Measurements from ENCODE around the gene GRK3. TPM values are rescaled to one million over a fixed set of nuclear protein-coding genes. Genes with fewer than 3 reads are reported as not detected.
"Not testable (repeated sequence)": the region's sequence is repeated elsewhere in the genome, so short reads cannot be mapped to it uniquely, and the experiment has no call there.

Gene GRK3
- total RNA-seq, 2 experiments from 2014 or later: 34.1 to 43.3 TPM

DNA sequence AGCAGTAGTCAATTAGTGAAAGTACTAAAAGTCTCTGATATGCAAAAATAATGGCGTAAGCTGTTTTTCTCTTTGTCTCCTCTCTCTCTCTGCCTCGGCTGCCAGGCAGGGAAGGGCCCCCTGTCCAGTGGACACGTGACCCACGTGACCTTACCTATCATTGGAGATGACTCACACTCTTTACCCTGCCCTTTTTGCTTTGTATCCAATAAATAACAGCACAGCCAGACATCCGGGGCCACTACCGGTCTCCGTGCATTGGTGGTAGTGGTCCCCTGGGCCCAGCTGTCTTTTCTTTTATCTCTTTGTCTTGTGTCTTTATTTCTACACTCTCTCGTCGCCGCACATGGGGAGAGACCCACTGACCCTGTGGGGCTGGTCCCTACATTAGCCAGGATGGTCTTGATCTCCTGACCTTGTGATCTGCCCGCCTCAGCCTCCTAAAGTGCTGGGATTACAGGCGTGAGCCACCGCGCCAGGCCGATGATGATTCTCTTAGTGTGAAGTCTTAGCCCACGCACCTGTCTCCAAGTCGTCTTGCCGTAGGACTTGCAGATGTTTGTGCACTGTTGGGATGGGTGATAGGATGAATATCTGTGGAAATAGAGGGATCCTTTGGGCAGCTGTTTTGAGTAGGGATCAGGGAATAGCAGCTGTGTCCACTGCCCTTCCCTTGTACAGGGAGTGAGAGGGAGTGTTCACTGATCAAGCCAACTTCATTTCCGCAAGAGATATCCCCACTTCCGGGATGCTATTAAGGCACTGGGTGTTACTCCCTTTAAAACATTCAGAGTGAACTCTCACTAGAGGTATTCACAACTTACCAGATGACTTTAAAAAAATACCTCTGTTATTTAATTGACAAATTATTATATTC, 61.5 kb downstream of the GRK3 start:
- H3K27ac Mint-ChIP-seq; H3K27me3 Mint-ChIP-seq; ATAC-seq; CTCF ChIA-PET; DNase-seq; H3K4me3 Mint-ChIP-seq; H3K9me3 Mint-ChIP-seq (ENCODE audit: low read depth): not testable (repeated sequence)
- Mint-ChIP-seq H3K4me1 (peaks cover 40% of the 10 kb centered on the region), H3K36me3 (peaks cover 13% of the 10 kb centered on the region)

GRCh38 chr22:25626624-25626990, 62.1 kb downstream of the GRK3 start:
- Mint-ChIP-seq H3K36me3 (peaks cover 13% of the 10 kb centered on the region), H3K4me1 (peaks cover 35% of the 10 kb centered on the region), H3K4me3 (no peak overlapping the region), H3K9me3 (ENCODE audit: low read depth) (no peaks in the 10 kb centered on the region), H3K27ac (no peak overlapping the region), H3K27me3 (no peaks in the 10 kb centered on the region)
- DNase-seq (no peak), ATAC-seq (no peak)
- CTCF ChIA-PET: no interaction called here

GRCh38 chr22:25627271-25627852, 62.9 kb downstream of the GRK3 start:
- Mint-ChIP-seq H3K36me3 (peaks cover 13% of the 10 kb centered on the region), H3K9me3 (ENCODE audit: low read depth) (no peaks in the 10 kb centered on the region), H3K27me3 (no peaks in the 10 kb centered on the region), H3K4me3 (no peak overlapping the region), H3K4me1 (peaks cover 28% of the 10 kb centered on the region), H3K27ac (no peak overlapping the region)
- ATAC-seq: no peak
- CTCF ChIA-PET: interaction anchor here (0.8 kb wide), 1 partner anchor 19 kb away, joined by 3 read pairs; no protein-coding TSS in a partner anchor
- no peak for DNase-seq

DNA sequence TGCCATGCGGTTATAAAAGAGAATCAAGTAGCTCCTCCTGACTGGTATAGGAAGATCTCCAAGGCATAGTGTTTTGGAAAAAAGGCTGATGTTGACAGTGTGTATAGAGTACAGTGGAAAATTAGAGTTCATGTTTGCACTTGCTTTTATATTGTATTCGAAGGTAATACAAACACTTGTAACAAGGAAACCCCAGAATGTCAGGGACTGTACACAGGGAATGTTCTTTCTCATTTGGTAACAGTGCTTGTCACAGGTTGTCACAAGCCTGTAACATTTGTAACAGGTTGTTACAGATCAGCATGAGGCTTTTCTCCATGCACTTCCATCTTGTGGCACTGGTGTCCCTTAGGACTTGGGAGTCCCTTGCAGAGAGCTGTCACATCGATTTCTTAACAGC, 64.0 kb downstream of the GRK3 start:
- H3K4me1 Mint-ChIP-seq: peaks cover 16% of the 10 kb centered on the region
- no peak overlapping the region for H3K4me3 Mint-ChIP-seq
- no peaks in the 10 kb centered on the region for H3K9me3 Mint-ChIP-seq (ENCODE audit: low read depth)
- no peak overlapping the region for H3K27ac Mint-ChIP-seq
- H3K27me3 Mint-ChIP-seq: no peaks in the 10 kb centered on the region
- DNase-seq (no peak), ATAC-seq (no peak)
- peaks cover 9% of the 10 kb centered on the region for H3K36me3 Mint-ChIP-seq
- CTCF ChIA-PET: no interaction called here

- no peak overlapping the region for H3K27ac Mint-ChIP-seq
- peaks cover 5% of the 10 kb centered on the region for H3K36me3 Mint-ChIP-seq
- DNase-seq (no peak), ATAC-seq (no peak)
- H3K4me1 Mint-ChIP-seq: peaks cover 7% of the 10 kb centered on the region
- H3K9me3 Mint-ChIP-seq (ENCODE audit: low read depth): no peaks in the 10 kb centered on the region
- H3K4me3 Mint-ChIP-seq: no peak overlapping the region
- CTCF ChIA-PET: no interaction called here
- no peaks in the 10 kb centered on the region for H3K27me3 Mint-ChIP-seq
Observed at GRCh38 chr22:25629613-25630012, 65.1 kb downstream of the GRK3 start.

GRCh38 chr22:25630447-25630846, 66.0 kb downstream of the GRK3 start:
- Mint-ChIP-seq H3K9me3 (ENCODE audit: low read depth) (no peaks in the 10 kb centered on the region), H3K36me3 (peaks cover 5% of the 10 kb centered on the region), H3K27ac (no peak overlapping the region), H3K4me3 (no peak overlapping the region), H3K4me1 (peaks cover 7% of the 10 kb centered on the region), H3K27me3 (no peaks in the 10 kb centered on the region)
- DNase-seq: no peak
- ATAC-seq: no peak
- CTCF ChIA-PET: no interaction called here

GRCh38 chr22:25636323-25636722, 71.8 kb downstream of the GRK3 start:
- Mint-ChIP-seq H3K4me1 (peaks cover 2% of the 10 kb centered on the region), H3K27me3 (no peaks in the 10 kb centered on the region), H3K36me3 (peaks cover 32% of the 10 kb centered on the region), H3K9me3 (ENCODE audit: low read depth) (peaks cover 2% of the 10 kb centered on the region), H3K4me3 (no peak overlapping the region), H3K27ac (no peak overlapping the region)
- DNase-seq (no peak), ATAC-seq (no peak)
- CTCF ChIA-PET: interaction anchor here (0.9 kb wide), 1 partner anchor 49 kb away, joined by 5 read pairs; no protein-coding TSS in a partner anchor

- CTCF ChIA-PET: interaction anchor here (0.5 kb wide), 1 partner anchor 84 kb away, joined by 3 read pairs; no protein-coding TSS in a partner anchor
- H3K4me3 Mint-ChIP-seq: no peak overlapping the region
- no peaks in the 10 kb centered on the region for H3K27me3 Mint-ChIP-seq
- H3K36me3 Mint-ChIP-seq: peaks cover 39% of the 10 kb centered on the region
- peaks cover 10% of the 10 kb centered on the region for H3K4me1 Mint-ChIP-seq
- no peak for ATAC-seq
- no peak overlapping the region for H3K27ac Mint-ChIP-seq
- no peak for DNase-seq
- peaks cover 2% of the 10 kb centered on the region for H3K9me3 Mint-ChIP-seq (ENCODE audit: low read depth)
Observed at GRCh38 chr22:25637032-25637431, 72.6 kb downstream of the GRK3 start.

DNA sequence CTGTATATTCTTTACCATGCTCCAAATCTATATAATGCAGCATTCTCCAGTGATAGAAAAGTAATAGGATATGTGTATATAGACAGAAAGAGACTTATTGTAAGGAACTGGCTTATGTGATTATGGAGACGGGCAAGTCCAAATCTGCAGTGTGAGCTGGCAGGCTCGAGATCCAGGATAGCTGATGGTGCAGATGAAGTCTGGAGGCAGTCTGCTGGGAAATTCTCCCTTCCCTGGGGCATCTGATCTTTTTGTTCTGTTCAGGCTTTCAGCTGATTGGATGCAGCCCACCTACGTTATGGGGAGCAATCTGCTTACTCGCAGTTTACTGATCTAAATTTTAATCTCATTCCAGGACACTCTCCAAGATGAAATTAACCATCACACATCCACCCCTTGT, 73.2 kb downstream of the GRK3 start:
- no peak for DNase-seq
- peaks cover 12% of the 10 kb centered on the region for H3K4me1 Mint-ChIP-seq
- H3K4me3 Mint-ChIP-seq: no peak overlapping the region
- H3K9me3 Mint-ChIP-seq (ENCODE audit: low read depth): peaks cover 2% of the 10 kb centered on the region
- CTCF ChIA-PET: interaction anchor here (0.5 kb wide), 1 partner anchor 83 kb away, joined by 3 read pairs; no protein-coding TSS in a partner anchor
- no peaks in the 10 kb centered on the region for H3K27me3 Mint-ChIP-seq
- H3K27ac Mint-ChIP-seq: no peak overlapping the region
- H3K36me3 Mint-ChIP-seq: peaks cover 42% of the 10 kb centered on the region
- ATAC-seq: no peak

DNA sequence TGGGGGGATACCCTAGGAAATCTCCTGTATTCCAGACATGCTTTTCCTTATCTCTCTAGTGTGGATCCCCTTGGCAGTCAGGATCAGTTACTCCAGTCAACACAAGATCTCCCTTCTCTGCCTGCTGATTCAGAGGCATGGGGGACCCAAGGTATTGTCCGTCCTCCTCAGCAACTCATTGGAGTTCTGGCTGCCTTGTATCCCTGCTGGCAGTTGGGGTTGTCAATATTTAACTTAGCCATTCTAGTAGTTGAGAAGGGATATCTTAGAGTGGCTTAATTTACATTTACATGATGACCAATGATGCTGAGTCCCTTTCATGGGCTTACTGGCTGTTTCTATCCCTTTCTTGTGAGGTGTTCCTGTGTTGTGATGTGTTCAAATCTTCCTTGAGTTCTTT, 74.2 kb downstream of the GRK3 start:
- no peak for ATAC-seq
- Mint-ChIP-seq H3K4me3 (no peak overlapping the region), H3K4me1 (peaks cover 12% of the 10 kb centered on the region), H3K27ac (no peak overlapping the region), H3K9me3 (ENCODE audit: low read depth) (peaks cover 2% of the 10 kb centered on the region), H3K36me3 (peaks cover 47% of the 10 kb centered on the region), H3K27me3 (no peaks in the 10 kb centered on the region)
- CTCF ChIA-PET: no interaction called here
- no peak for DNase-seq

DNA sequence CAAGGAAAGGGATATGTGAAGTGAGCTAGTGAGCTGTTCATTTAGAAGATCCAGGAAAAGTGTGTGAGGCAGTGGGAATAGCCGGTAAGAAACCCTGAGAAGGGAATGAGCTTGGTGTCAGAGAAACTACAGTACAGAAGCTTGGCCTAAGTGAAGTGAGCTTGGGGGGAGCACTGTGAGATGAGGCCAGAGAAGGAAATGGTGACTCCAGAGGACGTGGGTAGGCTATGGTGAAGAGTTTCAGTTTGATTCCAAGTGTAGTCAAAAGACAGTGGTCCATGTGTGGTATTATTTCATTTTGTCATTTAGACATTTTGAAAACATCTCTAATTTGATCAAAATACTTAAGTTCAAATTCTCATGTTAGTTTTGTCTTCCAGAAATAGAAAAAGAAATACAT, 77.2 kb downstream of the GRK3 start:
- ATAC-seq: no peak
- Mint-ChIP-seq H3K27ac (no peak overlapping the region), H3K4me3 (no peak overlapping the region), H3K4me1 (peaks cover 12% of the 10 kb centered on the region), H3K9me3 (ENCODE audit: low read depth) (peaks cover 2% of the 10 kb centered on the region), H3K36me3 (peaks cover 55% of the 10 kb centered on the region), H3K27me3 (no peaks in the 10 kb centered on the region)
- DNase-seq: no peak
- CTCF ChIA-PET: interaction anchor here (0.6 kb wide), 1 partner anchor 356 kb away, joined by 3 read pairs; no protein-coding TSS in a partner anchor

- CTCF ChIA-PET: no interaction called here
- Mint-ChIP-seq H3K4me1 (peaks cover 14% of the 10 kb centered on the region), H3K4me3 (no peak overlapping the region), H3K9me3 (ENCODE audit: low read depth) (peaks cover 2% of the 10 kb centered on the region), H3K27me3 (no peaks in the 10 kb centered on the region), H3K27ac (no peak overlapping the region), H3K36me3 (peaks cover 48% of the 10 kb centered on the region)
- DNase-seq: no peak
- no peak for ATAC-seq
Observed at GRCh38 chr22:25643232-25644000, 78.9 kb downstream of the GRK3 start.

DNA sequence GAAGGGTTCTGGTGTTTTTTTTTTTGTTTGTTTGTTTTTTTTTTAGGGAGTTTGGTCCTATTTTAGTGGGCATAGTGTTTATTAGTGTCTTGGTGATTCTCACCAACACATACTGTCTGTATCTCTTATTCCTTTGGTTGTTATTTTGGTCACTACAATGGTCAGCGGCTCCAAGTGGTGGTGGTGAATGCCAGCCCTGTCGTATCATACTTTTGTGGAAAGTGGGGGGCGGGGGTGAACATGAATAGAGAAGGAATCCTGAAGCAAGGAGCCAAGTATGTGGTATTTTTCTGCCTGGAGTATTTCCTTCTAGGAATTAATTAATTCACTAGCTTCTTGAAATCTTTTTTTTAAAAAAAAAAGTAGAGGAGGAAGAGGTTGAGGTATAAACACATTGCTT, 79.6 kb downstream of the GRK3 start:
- Mint-ChIP-seq H3K27me3 (no peaks in the 10 kb centered on the region), H3K4me3 (no peak overlapping the region), H3K9me3 (ENCODE audit: low read depth) (no peaks in the 10 kb centered on the region), H3K36me3 (peaks cover 43% of the 10 kb centered on the region), H3K27ac (no peak overlapping the region), H3K4me1 (peaks cover 14% of the 10 kb centered on the region)
- CTCF ChIA-PET: interaction anchor here (0.8 kb wide), 1 partner anchor 13 kb away, joined by 3 read pairs; no protein-coding TSS in a partner anchor
- DNase-seq (no peak), ATAC-seq (no peak)

Measured in activated CD8-positive, alpha-beta memory T cell treated with anti-CD3 and anti-CD28 coated beads, Interleukin-2, amount 10 ng/mL, durations not matched to agents 7 days and 5 days (primary cell).